Cardiac fibroblast (primary cell): Measurements from ENCODE around the gene MYOM1.

Experiments
- DNase-seq, 2 donors: peaks; one replicate each; pipeline versions ENCODE4 v3.0.0 to v3.0.0-alpha.2; 2010; ENCODE audit warnings: low read depth in 2 of 2
- H3K4me3 ChIP-seq, 2 donors: replicated peaks in 1 of 2; 1 replicate in 1 of 2; 2 replicates in 1 of 2; pipeline ENCODE4 v1.5.1; 2011; ENCODE audit warnings: low read depth in 2 of 2, low read length in 2 of 2, mild to moderate bottlenecking in 2 of 2, moderate library complexity in 1 of 2
- TF ChIP-seq, protein P1 (sequence below): IDR thresholded peaks from one replicate; pipeline ENCODE4 v1.5.1; 2011; ENCODE audit warnings: low read depth, mild to moderate bottlenecking, low read length, inconsistent platforms

The MYOM1 gene

DNA sequence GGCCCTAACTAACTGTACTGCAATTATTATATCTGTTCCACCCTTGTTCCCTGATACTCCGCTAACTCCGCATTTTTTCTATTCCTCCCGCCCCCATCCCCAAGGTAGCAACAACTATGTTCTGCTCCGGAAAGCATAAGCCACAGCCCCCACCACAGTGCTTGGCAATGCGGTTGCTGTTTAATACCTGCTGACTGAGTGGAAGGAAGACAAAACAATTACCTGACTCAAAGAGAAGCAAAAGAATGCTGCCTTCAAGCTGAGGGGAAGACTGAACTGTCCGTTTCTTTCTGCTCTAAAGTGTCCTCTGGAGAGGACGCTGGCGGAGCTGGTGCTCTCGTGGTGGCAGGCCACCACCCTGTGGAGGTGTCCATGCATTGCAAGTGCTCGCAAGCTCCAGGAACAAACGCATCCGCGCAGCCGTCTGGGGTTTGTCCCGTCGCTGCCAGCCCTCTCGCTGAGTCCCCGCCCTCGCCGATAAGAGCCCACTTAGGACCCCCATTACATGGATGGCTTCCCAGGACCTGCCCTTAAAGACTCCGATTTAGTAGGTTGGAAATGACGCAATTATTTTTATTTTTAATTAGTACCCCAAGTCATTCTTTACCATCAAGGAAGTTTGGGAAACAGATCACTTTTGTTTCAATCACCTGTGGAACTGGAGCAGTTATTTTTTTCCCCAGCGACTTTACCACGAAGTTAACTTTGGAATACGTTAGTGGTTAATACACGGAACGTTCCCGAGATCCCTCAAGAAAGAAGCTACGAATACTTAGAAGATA, 26.3 kb upstream of the MYOM1 start:
- peak overlapping the region; percentile 24 to 64 for H3K4me3 ChIP-seq
- DNase-seq: peak; percentile 92
- TF ChIP-seq, protein P1, sequence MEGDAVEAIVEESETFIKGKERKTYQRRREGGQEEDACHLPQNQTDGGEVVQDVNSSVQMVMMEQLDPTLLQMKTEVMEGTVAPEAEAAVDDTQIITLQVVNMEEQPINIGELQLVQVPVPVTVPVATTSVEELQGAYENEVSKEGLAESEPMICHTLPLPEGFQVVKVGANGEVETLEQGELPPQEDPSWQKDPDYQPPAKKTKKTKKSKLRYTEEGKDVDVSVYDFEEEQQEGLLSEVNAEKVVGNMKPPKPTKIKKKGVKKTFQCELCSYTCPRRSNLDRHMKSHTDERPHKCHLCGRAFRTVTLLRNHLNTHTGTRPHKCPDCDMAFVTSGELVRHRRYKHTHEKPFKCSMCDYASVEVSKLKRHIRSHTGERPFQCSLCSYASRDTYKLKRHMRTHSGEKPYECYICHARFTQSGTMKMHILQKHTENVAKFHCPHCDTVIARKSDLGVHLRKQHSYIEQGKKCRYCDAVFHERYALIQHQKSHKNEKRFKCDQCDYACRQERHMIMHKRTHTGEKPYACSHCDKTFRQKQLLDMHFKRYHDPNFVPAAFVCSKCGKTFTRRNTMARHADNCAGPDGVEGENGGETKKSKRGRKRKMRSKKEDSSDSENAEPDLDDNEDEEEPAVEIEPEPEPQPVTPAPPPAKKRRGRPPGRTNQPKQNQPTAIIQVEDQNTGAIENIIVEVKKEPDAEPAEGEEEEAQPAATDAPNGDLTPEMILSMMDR: peak; percentile 93

DNA sequence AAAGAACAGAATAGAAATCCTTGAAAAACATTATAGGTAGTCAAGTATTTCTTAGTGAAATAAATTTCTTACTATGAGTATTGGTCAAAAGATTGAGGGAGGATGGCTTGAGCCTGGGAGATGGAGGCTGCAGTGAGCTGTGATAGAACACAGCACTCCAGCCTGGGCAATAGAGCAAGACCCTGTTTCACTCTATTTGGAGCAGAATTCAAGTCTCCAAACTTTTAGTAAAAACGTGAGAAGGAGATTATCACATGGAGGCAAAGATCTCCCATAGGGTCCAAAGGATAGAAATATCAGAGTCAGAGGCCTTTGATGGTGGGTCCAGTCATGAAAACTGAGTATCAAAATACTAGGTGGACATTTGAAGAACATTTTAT, 25.4 kb upstream of the MYOM1 start:
- no peak for DNase-seq
- peak overlapping the region in 1 of 2 donors; percentile 64 for H3K4me3 ChIP-seq

DNA sequence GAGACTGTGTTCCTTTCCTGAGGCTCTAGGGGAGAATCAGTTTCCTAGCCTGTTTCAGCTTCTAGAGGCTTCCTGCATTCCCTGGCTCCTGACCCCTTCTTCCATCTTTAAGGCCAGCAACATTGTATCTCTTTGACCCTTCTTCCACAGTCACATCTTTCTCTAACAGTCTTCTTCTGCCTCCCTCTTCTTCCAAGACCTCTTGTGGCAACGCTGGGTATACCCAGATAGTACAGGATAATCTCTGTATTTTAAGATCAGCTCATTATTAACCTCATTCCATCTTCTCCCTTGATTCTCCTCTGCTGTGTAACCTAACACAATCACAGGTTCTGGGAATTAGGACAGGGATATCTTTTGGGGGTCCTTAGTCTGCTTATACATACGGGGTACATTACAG, 19.0 kb upstream of the MYOM1 start:
- TF ChIP-seq, protein P1: peak; percentile 20
- DNase-seq: no peak
- H3K4me3 ChIP-seq: no peak overlapping the region

More for the DNA sequence above, 25.4 kb upstream of the MYOM1 start:
- TF ChIP-seq, protein P1: no peak

DNA sequence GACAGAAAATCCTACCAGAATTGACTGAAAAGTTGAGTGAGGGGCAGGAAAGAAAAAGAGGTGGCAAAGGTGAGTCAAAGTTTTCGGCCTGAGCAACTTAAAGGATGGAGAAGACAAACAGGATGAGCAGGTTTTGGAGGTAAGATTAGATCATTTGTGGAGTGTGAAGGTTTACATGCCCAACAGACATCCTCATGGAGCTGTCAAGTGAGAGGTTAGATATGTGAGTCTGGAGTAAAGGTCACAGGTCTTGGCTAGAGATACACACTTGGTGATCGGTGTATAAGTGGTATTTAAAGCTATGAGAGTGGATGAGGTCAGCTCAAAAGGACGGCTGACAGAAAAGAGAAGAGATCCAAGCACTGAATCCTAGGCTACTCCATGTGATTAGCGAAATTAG, 16.7 kb upstream of the MYOM1 start:
- TF ChIP-seq, protein P1: no peak
- no peak overlapping the region for H3K4me3 ChIP-seq

DNA sequence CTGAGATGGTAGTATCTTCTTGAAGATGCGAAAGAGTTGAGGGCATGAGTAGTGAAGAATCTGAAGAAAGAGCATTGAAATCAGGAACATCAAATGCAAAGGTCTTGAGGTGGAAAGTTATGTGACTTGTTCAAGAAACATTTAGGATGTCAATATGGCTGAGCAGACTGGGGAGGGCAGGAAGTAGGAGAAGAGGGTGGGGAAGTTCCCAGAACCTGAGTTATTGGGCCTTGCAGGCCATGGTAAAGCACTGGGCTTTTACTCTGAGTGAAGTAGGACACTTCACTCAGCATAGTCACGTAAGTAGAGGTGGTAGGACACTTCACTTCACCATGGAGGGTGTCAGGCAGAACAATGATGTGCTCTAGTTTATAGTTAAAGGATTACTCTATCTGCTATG, 16.1 kb upstream of the MYOM1 start:
- no peak overlapping the region for H3K4me3 ChIP-seq
- TF ChIP-seq, protein P1: no peak
- DNase-seq: no peak

More for the DNA sequence above, 16.7 kb upstream of the MYOM1 start:
- DNase-seq: no peak

DNA sequence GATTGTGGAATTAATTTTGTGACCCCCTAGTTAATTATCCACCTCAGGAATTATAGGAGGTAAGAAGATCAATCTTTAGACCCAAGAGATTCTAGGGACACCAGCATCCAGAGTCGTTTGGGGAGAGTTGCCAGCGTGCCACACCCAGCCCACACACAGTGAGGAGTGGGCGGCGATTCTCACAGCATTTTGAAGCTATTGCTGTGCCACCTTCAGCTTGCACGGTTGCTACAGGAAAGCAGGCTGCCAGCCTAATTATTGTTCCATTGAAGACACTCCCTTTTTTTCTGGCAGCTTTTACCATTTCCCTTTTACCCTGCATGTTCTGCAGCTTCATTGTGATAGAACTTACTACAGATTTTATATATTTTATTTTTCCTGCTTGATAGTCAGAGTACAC, 14.7 kb upstream of the MYOM1 start:
- TF ChIP-seq, protein P1: no peak

More for the DNA sequence above, 14.7 kb upstream of the MYOM1 start:
- no peak for DNase-seq
- no peak overlapping the region for H3K4me3 ChIP-seq
